ENCODE results near the gene RNPS1. TPM values are rescaled to one million over a fixed set of nuclear protein-coding genes. Genes with fewer than 3 reads are reported as not detected.

The RNPS1 gene
- total and polyA plus RNA-seq, 2 of the 4 experiments (the other 2 are of a cell fraction) = 57.5 to 192 TPM

- no peak overlapping the region for H3K27ac ChIP-seq (ENCODE audit: insufficient read depth, low read length)
- in situ Hi-C loops (cut with MboI; ENCODE audit: low sequenced_read_pairs) (no loop called here), dilution Hi-C loops (cut with HindIII; ENCODE audit: low sequenced_read_pairs, unreplicated experiment) (no loop called here), intact Hi-C loops (cut with micrococcal nuclease) (no loop called here)
- no peak overlapping the region for H3K4me2 ChIP-seq (ENCODE audit: low read depth, low read length)
- no peak overlapping the region for H3K4me3 ChIP-seq (ENCODE audit: insufficient read depth, low read depth, low read length)
- no peaks in the 10 kb centered on the region for H4K20me1 ChIP-seq (ENCODE audit: insufficient read depth, low read length)
- H3K36me3 ChIP-seq (ENCODE audit: control insufficient read depth, insufficient read depth, low read length) = no peaks in the 10 kb centered on the region
- H2BK15ac ChIP-seq (ENCODE audit: low read depth, low read length) = no peak overlapping the region
- H3K18ac ChIP-seq (ENCODE audit: low read depth, low read length) = no peak overlapping the region
- H2AK9ac ChIP-seq (replicated peaks; ENCODE audit: low read depth, low read length, poor library complexity) = no peak overlapping the region
- ChIA-PET CTCF (no interaction called here), POLR2A (ENCODE audit: unreplicated experiment) (no interaction called here)
- H2BK20ac ChIP-seq (ENCODE audit: low read depth, low read length) = no peak overlapping the region
- no peak overlapping the region for H4K5ac ChIP-seq (ENCODE audit: low read depth, low read length)
- H3K27me3 ChIP-seq (ENCODE audit: control insufficient read depth, insufficient read depth, low read length) = peaks cover 16% of the 10 kb centered on the region
- no peaks in the 10 kb centered on the region for H3K79me1 ChIP-seq (ENCODE audit: low read depth in 1 of 2, low read length in 2 of 2)
- no peak overlapping the region for H3K23ac ChIP-seq (ENCODE audit: low read depth, low read length)
- H3K9me1 ChIP-seq (ENCODE audit: insufficient read depth, low read length) = no peaks in the 10 kb centered on the region
- H2AFZ ChIP-seq (replicated peaks; ENCODE audit: low read length, poor library complexity) = no peak overlapping the region
- DNase-seq (no peak), ATAC-seq (ENCODE audit: low read depth) (no peak)
- H3K14ac ChIP-seq (replicated peaks; ENCODE audit: low read depth, low read length) = no peak overlapping the region
- H4K91ac ChIP-seq (ENCODE audit: insufficient read depth, low read depth, low read length) = no peak overlapping the region
- TF ChIP-seq MAFK (IDR thresholded peaks at IDR 0.05; ENCODE audit: low read depth, low read length) (no peak), MXI1 (IDR thresholded peaks at IDR 0.05; ENCODE audit: borderline replicate concordance, low read depth, low read length) (no peak), RAD21 (IDR thresholded peaks at IDR 0.05; ENCODE audit: low read length) (no peak), RFX5 (IDR thresholded peaks at IDR 0.05; ENCODE audit: low read depth, low read length) (no peak), POLR2A (IDR thresholded peaks at IDR 0.05; ENCODE audit: low read depth, low read length) (no peak), RCOR1 (IDR thresholded peaks at IDR 0.05; ENCODE audit: insufficient replicate concordance, low read length) (no peak), CHD1 (IDR thresholded peaks at IDR 0.05; ENCODE audit: low read depth, low read length) (no peak), CEBPB (IDR thresholded peaks at IDR 0.05; ENCODE audit: low read depth, low read length) (no peak), FOS (IDR thresholded peaks at IDR 0.05; ENCODE audit: low read depth, low read length) (no peak), NFE2L2 (IDR thresholded peaks at IDR 0.05; ENCODE audit: low read depth, low read length) (no peak), CTCF (conservative IDR thresholded peaks at IDR 0.05; ENCODE audit: low read depth, low read length) (no peak), BHLHE40 (IDR thresholded peaks at IDR 0.05; ENCODE audit: low read depth, low read length) (no peak), MAZ (IDR thresholded peaks at IDR 0.05; ENCODE audit: borderline replicate concordance, low read depth, low read length) (no peak), SMC3 (IDR thresholded peaks at IDR 0.05; ENCODE audit: low read depth, low read length) (no peak)
- TF ChIP-seq, protein P1, sequence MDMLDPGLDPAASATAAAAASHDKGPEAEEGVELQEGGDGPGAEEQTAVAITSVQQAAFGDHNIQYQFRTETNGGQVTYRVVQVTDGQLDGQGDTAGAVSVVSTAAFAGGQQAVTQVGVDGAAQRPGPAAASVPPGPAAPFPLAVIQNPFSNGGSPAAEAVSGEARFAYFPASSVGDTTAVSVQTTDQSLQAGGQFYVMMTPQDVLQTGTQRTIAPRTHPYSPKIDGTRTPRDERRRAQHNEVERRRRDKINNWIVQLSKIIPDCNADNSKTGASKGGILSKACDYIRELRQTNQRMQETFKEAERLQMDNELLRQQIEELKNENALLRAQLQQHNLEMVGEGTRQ (IDR thresholded peaks at IDR 0.05; ENCODE audit: low read depth, low read length) = no peak
- TF ChIP-seq, protein P2, sequence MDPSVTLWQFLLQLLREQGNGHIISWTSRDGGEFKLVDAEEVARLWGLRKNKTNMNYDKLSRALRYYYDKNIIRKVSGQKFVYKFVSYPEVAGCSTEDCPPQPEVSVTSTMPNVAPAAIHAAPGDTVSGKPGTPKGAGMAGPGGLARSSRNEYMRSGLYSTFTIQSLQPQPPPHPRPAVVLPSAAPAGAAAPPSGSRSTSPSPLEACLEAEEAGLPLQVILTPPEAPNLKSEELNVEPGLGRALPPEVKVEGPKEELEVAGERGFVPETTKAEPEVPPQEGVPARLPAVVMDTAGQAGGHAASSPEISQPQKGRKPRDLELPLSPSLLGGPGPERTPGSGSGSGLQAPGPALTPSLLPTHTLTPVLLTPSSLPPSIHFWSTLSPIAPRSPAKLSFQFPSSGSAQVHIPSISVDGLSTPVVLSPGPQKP (IDR thresholded peaks at IDR 0.05; ENCODE audit: borderline replicate concordance, low read depth, low read length) = no peak
- H3K4me1 ChIP-seq (ENCODE audit: control insufficient read depth, insufficient read depth, low read length) = no peaks in the 10 kb centered on the region
- H2BK120ac ChIP-seq (ENCODE audit: low read depth, low read length) = no peak overlapping the region
- H2AK5ac ChIP-seq (ENCODE audit: low read depth, low read length) = no peak overlapping the region
- no peak overlapping the region for H3K56ac ChIP-seq (ENCODE audit: extremely low read depth, insufficient read depth, low read length)
- no peaks in the 10 kb centered on the region for H3K9me3 ChIP-seq (ENCODE audit: control insufficient read depth, insufficient read depth, low read length)
- H3K4ac ChIP-seq (ENCODE audit: low read depth, low read length) = no peak overlapping the region
- no CpG with 5 or more reads among the region's 9 CpGs for WGBS, 2 experiments (ENCODE audit: extremely low coverage in 2 of 2, insufficient read length in 1 of 2)
- no peak overlapping the region for H3K9ac ChIP-seq (ENCODE audit: low read depth, low read length)
- no peak overlapping the region for H2BK5ac ChIP-seq (ENCODE audit: low read depth, low read length, poor library complexity, severe bottlenecking)
- no TSS peak for BruUV-seq (replicated peaks)
- H4K8ac ChIP-seq (ENCODE audit: low read depth in 2 of 2, low read length in 2 of 2) = no peak overlapping the region
Measured at GRCh38 chr16:2298621-2299020, 30.7 kb upstream of the RNPS1 start.

All from IMR-90 (cell line).